ENCODE results near the gene KRT10. TPM values are rescaled to one million over a fixed set of nuclear protein-coding genes. Genes with fewer than 3 reads are reported as not detected.

KRT10 gene
- total and polyA plus RNA-seq, 9 of the 15 experiments (the other 6 are each of a cell fraction or from before 2014, with no cell fraction given) = 47.0 to 179 (median 76.2) TPM

DNA sequence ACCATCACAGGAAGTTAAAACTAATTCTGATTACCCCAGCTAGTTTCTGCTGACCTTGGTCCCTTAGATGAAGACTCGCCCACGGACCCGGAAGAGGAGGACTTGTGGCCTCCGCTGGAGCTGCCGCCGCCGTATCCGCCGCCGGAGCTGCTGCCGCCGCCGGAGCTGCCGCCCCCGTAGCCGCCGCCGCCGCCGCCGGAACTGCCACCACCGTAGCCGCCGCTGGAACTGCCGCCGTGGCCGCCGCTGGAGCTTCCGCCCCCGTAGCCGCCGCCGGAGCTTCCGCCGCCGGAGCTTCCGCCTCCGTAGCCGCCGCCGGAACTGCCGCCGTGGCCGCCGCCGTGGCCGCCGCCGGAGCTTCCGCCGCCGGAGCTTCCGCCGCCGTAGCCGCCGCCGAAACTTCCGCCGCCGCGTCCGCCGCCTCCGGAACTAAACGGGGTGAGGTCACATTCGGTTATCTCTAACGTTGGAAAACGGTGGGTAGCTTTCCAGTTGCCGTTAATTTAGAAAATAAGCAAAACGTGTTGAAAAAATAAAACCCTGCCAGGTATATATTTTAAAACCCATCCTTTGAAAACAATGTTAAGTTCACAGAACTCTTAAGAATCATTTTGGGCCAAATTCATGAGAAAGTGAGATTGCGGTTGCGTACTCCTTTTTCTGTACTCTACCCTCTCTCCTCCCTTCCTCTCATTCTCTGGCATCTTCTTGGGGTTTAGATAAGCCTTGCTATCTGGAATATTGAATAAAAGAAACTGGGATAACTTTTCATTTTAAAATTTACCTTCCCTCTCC lies 3.5 kb downstream of the KRT10 start (continued):
- TF ChIP-seq BRD4 (IDR thresholded peaks at IDR 0.05) (peak; percentile 25; the same call in 1 of the 2 replicates), ELF4 (CRISPR knock-in tag; IDR thresholded peaks at IDR 0.05) (0 out of 2 replicates have a peak, but pooled peaks have one; percentile 65), ZNF584 (CRISPR knock-in tag; IDR thresholded peaks at IDR 0.05; ENCODE audit: low read depth) (no peak), ZNF79 (CRISPR knock-in tag; IDR thresholded peaks at IDR 0.05; ENCODE audit: low read depth) (0 out of 2 replicates have a peak, but pooled peaks have one; percentile 41), GABPA (tag; conservative IDR thresholded peaks at IDR 0.05; ENCODE audit: low read depth) (peak; percentile 98), FOXM1 (IDR thresholded peaks at IDR 0.05; ENCODE audit: low read depth) (peak; percentile 61), FOXM1 (CRISPR knock-in tag; IDR thresholded peaks at IDR 0.05; ENCODE audit: low read depth) (no peak), HNRNPLL (IDR thresholded peaks at IDR 0.05; ENCODE audit: low read depth, low read length, poor library complexity, severe bottlenecking) (peak; percentile 93), GTF2E2 (tag; IDR thresholded peaks at IDR 0.05) (peak; percentile 76; the same call in 1 of the 2 replicates), POLR2AphosphoS2 (IDR thresholded peaks at IDR 0.05; ENCODE audit: low read length) (0 out of 2 replicates have a peak, but pooled peaks have one; percentile 49), ARNT (IDR thresholded peaks at IDR 0.05) (peak in 1 of 2 experiments; percentile 87; a peak in 2 of 4 replicates), TBP (optimal IDR thresholded peaks at IDR 0.05; ENCODE audit: low read depth, low read length) (peak; percentile 70), NFXL1 (CRISPR knock-in tag; IDR thresholded peaks at IDR 0.05) (peak; percentile 66; the same call in 1 of the 2 replicates), ZNF384 (IDR thresholded peaks at IDR 0.05; ENCODE audit: low read depth, low read length) (no peak), FIP1L1 (IDR thresholded peaks at IDR 0.05; ENCODE audit: low read depth, low read length, poor library complexity, severe bottlenecking) (peak; percentile 21), CHD1 (IDR thresholded peaks at IDR 0.05; ENCODE audit: low read length) (peak; percentile 83), SMAD4 (CRISPR knock-in tag; conservative IDR thresholded peaks at IDR 0.05) (peak; percentile 52)
- TF ChIP-seq, protein P1, sequence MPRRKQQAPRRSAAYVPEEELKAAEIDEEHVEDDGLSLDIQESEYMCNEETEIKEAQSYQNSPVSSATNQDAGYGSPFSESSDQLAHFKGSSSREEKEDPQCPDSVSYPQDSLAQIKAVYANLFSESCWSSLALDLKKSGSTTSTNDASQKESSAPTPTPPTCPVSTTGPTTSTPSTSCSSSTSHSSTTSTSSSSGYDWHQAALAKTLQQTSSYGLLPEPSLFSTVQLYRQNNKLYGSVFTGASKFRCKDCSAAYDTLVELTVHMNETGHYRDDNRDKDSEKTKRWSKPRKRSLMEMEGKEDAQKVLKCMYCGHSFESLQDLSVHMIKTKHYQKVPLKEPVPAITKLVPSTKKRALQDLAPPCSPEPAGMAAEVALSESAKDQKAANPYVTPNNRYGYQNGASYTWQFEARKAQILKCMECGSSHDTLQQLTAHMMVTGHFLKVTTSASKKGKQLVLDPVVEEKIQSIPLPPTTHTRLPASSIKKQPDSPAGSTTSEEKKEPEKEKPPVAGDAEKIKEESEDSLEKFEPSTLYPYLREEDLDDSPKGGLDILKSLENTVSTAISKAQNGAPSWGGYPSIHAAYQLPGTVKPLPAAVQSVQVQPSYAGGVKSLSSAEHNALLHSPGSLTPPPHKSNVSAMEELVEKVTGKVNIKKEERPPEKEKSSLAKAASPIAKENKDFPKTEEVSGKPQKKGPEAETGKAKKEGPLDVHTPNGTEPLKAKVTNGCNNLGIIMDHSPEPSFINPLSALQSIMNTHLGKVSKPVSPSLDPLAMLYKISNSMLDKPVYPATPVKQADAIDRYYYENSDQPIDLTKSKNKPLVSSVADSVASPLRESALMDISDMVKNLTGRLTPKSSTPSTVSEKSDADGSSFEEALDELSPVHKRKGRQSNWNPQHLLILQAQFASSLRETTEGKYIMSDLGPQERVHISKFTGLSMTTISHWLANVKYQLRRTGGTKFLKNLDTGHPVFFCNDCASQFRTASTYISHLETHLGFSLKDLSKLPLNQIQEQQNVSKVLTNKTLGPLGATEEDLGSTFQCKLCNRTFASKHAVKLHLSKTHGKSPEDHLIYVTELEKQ (CRISPR knock-in tag; IDR thresholded peaks at IDR 0.05) = 0 out of 2 replicates have a peak, but pooled peaks have one; percentile 24
- TF ChIP-seq, protein P2, sequence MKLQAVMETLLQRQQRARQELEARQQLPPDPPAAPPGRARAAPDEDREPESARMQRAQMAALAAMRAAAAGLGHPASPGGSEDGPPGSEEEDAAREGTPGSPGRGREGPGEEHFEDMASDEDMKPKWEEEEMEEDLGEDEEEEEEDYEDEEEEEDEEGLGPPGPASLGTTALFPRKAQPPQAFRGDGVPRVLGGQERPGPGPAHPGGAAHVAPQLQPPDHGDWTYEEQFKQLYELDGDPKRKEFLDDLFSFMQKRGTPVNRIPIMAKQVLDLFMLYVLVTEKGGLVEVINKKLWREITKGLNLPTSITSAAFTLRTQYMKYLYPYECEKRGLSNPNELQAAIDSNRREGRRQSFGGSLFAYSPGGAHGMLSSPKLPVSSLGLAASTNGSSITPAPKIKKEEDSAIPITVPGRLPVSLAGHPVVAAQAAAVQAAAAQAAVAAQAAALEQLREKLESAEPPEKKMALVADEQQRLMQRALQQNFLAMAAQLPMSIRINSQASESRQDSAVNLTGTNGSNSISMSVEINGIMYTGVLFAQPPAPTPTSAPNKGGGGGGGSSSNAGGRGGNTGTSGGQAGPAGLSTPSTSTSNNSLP (IDR thresholded peaks at IDR 0.05; ENCODE audit: borderline replicate concordance, low read depth, low read length) = no peak
- TF ChIP-seq, protein P3, sequence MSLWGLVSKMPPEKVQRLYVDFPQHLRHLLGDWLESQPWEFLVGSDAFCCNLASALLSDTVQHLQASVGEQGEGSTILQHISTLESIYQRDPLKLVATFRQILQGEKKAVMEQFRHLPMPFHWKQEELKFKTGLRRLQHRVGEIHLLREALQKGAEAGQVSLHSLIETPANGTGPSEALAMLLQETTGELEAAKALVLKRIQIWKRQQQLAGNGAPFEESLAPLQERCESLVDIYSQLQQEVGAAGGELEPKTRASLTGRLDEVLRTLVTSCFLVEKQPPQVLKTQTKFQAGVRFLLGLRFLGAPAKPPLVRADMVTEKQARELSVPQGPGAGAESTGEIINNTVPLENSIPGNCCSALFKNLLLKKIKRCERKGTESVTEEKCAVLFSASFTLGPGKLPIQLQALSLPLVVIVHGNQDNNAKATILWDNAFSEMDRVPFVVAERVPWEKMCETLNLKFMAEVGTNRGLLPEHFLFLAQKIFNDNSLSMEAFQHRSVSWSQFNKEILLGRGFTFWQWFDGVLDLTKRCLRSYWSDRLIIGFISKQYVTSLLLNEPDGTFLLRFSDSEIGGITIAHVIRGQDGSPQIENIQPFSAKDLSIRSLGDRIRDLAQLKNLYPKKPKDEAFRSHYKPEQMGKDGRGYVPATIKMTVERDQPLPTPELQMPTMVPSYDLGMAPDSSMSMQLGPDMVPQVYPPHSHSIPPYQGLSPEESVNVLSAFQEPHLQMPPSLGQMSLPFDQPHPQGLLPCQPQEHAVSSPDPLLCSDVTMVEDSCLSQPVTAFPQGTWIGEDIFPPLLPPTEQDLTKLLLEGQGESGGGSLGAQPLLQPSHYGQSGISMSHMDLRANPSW (CRISPR knock-in tag; IDR thresholded peaks at IDR 0.05) = no peak
